NOMO-1 (cell line): ENCODE results near the gene PCDHA5.
"Not testable (repeated sequence)": the region's sequence is repeated elsewhere in the genome, so short reads cannot be mapped to it uniquely, and the experiment has no call there.

Experiments used
- DNase-seq, 2 experiments: peaks; one replicate each; lab custom pipeline; 2025; ENCODE audit not compliant: unreplicated experiment in 2 of 2; lab: John Stamatoyannopoulos, UW

The PCDHA5 gene

DNA sequence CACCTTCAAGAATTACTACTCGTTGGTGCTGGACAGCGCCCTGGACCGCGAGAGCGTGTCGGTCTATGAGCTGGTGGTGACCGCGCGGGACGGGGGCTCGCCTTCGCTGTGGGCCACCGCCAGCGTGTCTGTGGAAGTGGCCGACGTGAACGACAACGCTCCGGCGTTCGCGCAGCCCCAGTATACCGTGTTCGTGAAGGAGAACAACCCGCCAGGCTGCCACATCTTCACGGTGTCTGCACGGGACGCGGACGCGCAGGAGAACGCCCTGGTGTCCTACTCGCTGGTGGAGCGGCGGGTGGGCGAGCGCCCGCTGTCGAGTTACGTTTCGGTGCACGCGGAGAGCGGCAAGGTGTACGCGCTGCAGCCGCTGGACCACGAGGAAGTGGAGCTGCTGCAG lies 1.6 kb downstream of the PCDHA5 start:
- not testable (repeated sequence) for DNase-seq

DNA sequence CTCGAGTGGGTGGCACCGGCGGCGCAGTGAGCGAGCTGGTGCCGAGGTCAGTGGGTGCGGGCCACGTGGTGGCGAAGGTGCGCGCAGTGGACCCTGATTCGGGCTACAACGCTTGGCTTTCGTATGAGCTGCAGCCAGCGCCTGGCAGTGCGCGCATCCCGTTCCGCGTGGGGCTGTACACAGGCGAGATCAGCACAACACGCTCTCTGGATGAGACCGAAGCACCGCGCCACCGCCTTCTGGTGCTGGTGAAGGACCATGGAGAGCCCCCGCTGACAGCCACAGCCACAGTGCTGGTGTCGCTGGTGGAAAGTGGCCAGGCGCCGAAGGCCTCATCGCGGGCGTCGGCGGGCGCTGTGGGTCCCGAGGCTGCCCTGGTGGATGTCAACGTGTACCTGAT lies 2.1 kb downstream of the PCDHA5 start:
- DNase-seq: no peak

DNA sequence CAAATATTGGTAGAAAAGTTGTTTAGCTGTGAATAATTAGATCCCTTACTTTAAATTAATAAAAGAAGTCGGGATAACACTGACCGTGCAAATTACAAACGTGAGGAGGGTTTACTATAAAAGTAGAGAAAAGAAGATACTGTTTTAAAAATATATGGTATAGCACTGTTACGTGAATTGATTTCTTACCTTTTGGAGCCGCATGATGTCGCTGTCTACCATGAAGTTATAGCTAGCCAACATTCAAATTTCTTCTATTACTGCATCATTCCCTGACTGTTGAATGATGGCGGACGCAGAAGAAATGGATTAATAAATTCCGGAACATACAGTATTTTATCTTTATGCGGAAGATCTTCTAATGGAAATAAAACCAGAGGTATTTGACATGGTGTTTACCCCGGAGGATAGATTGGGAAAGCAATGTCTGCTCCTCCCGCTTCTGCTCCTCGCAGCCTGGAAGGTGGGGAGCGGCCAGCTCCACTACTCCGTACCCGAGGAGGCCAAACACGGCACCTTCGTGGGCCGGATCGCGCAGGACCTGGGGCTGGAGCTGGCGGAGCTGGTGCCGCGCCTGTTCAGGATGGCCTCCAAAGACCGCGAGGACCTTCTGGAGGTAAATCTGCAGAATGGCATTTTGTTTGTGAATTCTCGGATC lies 6.4 kb downstream of the PCDHA5 start, which contains the start of gene PCDHA6:
Gene PCDHA6, plus strand, starts transcription at position 257 of the 658 bp plus-strand sequence. Its CDS starts 132 bp downstream, at position 389.
- no peak for DNase-seq

DNA sequence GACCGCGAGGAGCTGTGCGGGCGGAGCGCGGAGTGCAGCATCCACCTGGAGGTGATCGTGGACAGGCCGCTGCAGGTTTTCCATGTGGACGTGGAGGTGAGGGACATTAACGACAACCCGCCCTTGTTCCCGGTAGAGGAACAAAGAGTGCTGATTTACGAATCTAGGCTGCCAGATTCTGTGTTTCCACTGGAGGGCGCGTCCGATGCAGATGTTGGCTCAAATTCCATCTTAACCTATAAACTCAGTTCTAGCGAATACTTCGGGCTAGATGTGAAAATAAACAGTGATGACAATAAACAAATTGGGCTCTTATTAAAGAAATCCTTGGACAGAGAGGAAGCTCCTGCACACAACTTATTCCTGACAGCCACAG lies 6.9 kb downstream of the PCDHA5 start:
- no peak for DNase-seq

DNA sequence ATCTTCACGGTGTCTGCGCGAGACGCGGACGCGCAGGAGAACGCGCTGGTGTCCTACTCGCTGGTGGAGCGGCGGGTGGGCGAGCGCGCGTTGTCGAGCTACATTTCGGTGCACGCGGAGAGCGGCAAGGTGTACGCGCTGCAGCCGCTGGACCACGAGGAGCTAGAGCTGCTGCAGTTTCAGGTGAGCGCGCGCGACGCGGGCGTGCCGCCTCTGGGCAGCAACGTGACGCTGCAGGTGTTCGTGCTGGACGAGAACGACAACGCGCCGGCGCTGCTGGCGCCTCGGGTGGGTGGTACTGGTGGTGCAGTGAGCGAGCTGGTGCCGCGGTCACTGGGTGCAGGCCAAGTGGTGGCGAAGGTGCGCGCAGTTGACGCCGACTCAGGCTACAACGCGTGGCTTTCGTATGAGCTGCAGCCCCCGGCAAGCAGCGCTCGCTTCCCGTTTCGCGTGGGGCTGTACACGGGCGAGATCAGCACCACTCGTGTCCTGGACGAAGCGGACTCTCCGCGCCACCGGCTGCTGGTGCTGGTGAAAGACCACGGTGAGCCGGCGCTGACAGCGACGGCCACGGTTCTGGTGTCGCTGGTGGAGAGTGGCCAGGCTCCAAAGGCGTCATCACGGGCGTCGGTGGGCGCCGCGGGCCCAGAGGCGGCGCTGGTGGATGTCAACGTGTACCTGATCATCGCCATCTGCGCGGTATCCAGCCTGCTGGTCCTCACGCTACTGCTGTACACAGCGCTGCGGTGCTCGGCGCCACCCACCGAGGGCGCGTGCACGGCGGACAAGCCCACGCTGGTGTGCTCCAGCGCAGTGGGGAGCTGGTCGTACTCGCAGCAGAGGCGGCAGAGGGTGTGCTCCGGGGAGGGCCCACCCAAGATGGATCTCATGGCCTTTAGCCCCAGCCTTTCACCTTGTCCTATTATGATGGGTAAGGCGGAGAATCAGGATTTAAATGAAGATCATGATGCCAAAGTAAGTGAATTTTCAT lies 8.4 kb downstream of the PCDHA5 start:
- DNase-seq: not testable (repeated sequence)

DNA sequence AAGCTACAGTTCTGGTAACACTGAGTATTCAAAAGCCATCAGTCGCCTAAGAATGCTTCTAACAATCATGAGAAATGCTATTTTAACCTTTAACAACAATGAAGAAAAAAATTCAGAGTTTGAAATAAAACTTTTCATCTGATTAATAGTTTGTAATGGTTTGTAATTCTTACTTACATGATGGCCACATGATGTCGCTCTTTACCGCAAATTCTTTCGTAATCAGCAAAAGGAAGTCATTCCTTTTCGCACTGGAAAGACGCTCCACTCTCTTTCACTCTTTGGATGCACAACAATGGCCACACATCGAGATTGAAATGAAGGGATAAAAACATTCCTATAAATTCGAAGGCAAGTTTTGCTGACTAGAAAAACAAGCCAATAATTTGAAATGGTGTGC lies 12.6 kb downstream of the PCDHA5 start, which contains the start of gene PCDHA7:
Gene PCDHA7, plus strand, starts transcription at position 277 of the 400 bp plus-strand sequence. Its CDS starts 115 bp downstream, at position 392.
- DNase-seq: no peak

DNA sequence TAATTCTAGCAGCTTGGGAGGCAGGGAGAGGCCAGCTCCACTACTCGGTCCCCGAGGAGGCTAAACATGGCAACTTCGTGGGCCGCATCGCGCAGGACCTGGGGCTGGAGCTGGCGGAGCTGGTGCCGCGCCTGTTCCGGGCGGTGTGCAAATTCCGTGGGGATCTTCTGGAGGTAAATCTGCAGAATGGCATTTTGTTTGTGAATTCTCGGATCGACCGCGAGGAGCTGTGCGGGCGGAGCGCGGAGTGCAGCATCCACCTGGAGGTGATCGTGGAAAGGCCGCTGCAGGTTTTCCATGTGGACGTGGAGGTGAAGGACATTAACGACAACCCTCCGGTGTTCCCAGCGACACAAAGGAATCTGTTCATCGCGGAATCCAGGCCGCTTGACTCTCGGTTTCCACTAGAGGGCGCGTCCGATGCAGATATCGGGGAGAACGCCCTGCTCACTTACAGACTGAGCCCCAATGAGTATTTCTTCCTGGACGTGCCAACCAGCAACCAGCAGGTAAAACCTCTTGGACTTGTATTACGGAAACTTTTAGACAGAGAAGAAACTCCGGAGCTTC lies 13.1 kb downstream of the PCDHA5 start:
- not testable (repeated sequence) for DNase-seq

DNA sequence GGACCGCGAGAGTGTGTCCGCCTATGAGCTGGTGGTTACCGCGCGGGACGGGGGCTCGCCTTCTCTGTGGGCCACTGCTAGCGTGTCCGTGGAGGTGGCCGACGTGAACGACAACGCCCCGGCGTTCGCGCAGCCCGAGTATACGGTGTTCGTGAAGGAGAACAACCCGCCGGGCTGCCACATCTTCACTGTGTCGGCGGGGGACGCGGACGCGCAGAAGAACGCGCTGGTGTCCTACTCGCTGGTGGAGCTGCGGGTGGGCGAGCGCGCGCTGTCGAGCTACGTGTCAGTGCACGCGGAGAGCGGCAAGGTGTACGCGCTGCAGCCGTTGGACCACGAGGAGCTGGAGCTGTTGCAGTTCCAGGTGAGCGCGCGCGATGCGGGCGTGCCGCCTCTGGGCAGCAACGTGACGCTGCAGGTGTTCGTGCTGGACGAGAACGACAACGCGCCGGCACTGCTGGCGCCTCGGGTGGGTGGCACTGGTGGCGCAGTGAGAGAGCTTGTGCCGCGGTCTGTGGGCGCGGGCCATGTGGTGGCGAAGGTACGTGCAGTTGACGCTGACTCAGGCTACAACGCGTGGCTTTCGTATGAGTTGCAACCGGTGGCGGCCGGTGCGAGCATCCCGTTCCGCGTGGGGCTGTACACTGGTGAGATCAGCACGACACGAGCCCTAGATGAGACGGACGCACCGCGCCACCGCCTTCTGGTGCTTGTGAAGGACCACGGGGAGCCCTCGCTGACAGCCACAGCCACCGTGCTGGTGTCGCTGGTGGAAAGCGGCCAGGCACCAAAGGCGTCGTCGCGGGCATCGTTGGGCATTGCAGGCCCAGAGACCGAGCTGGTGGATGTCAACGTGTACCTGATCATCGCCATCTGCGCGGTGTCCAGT lies 14.5 kb downstream of the PCDHA5 start:
- no peak for DNase-seq

DNA sequence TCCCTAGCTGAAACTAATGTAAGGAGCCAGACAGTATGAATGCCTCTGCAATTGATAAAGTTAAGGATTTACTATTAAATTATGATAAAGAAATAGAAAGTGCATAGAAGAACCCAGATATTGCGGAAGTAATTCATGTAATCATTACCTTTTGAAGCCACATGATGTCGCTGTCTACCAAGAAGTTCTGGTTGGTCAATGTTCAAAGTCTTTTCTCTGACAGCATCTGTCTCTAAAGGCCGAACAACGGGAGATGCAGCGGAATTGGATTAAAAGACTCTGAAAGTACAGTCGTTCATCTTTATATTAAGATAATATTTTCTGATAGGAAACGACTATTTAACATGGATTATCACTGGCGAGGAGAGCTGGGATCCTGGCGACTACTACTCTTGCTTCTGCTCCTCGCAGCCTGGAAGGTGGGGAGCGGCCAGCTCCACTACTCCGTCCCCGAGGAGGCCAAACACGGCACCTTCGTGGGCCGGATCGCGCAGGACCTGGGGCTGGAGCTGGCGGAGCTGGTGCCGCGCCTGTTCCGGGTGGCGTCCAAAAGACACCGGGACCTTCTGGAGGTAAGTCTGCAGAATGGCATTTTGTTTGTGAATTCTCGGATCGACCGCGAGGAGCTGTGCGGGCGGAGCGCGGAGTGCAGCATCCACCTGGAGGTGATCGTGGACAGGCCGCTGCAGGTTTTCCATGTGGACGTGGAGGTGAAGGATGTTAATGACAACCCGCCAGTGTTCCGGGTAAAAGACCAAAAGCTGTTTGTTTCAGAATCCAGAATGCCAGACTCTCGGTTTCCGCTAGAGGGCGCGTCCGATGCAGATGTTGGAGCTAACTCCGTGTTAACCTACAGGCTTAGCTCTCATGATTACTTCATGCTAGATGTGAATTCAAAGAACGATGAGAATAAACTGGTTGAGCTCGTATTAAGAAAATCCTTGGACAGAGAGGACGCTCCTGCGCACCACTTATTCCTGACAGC lies 19.9 kb downstream of the PCDHA5 start, which contains the start of gene PCDHA8:
Gene PCDHA8, plus strand, starts transcription at position 210 of the 985 bp plus-strand sequence. Its CDS starts 135 bp downstream, at position 345.
- DNase-seq: no peak

DNA sequence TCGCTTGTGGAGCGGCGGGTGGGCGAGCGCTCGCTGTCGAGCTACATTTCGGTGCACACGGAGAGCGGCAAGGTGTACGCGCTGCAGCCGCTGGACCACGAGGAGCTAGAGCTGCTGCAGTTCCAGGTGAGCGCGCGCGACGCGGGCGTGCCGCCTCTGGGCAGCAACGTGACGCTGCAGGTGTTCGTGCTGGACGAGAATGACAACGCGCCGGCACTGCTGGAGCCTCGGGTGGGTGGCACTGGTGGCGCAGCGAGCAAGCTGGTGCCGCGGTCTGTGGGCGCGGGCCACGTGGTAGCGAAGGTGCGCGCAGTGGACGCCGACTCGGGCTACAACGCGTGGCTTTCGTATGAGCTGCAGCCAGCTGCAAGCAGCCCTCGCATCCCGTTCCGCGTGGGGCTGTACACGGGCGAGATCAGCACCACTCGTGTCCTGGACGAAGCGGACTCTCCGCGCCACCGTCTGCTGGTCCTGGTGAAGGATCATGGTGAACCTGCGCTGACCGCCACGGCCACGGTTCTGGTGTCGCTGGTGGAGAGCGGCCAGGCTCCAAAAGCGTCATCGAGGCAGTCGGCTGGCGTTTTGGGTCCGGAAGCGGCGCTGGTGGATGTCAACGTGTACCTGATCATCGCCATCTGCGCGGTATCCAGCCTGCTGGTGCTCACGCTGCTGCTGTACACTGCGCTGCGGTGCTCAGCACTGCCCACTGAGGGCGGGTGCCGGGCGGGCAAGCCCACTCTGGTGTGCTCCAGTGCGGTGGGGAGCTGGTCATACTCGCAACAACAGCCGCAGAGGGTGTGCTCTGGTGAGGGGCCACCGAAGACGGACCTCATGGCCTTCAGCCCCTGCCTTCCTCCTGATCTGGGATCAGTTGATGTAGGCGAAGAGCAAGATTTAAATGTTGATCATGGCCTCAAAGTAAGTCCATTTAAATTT lies 21.7 kb downstream of the PCDHA5 start:
- DNase-seq: no peak

DNA sequence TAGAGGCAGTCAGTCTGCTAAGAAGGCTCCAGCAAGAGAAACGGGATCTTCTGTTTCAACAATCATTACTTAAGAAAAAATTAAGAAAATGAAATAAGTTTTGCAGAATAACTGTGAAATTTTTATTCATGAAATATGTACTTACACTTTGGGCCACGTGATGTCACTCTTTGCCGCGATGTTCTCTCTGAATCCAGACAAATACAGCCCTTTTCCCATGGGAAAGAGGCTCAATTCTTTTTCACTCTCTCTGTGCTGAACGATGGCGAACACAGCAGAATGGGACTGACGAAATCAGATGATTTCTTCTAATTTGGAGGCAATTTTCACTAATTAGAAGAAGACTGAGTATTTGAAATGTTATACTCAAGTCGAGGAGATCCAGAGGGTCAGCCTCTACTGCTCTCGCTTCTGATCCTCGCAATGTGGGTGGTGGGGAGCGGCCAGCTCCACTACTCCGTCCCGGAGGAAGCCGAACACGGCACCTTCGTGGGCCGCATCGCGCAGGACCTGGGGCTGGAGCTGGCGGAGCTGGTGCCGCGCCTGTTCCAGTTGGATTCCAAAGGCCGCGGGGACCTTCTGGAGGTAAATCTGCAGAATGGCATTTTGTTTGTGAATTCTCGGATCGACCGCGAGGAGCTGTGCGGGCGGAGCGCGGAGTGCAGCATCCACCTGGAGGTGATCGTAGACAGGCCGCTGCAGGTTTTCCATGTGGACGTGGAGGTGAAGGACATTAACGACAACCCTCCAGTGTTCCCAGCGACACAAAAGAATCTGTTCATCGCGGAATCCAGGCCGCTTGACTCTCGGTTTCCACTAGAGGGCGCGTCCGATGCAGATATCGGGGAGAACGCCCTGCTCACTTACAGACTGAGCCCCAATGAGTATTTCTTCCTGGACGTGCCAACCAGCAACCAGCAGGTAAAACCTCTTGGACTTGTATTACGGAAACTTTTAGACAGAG lies 27.0 kb downstream of the PCDHA5 start, which contains the start of gene PCDHA9:
Gene PCDHA9, plus strand, starts transcription at position 244 of the 964 bp plus-strand sequence. Its CDS starts 114 bp downstream, at position 358.
- not testable (repeated sequence) for DNase-seq

DNA sequence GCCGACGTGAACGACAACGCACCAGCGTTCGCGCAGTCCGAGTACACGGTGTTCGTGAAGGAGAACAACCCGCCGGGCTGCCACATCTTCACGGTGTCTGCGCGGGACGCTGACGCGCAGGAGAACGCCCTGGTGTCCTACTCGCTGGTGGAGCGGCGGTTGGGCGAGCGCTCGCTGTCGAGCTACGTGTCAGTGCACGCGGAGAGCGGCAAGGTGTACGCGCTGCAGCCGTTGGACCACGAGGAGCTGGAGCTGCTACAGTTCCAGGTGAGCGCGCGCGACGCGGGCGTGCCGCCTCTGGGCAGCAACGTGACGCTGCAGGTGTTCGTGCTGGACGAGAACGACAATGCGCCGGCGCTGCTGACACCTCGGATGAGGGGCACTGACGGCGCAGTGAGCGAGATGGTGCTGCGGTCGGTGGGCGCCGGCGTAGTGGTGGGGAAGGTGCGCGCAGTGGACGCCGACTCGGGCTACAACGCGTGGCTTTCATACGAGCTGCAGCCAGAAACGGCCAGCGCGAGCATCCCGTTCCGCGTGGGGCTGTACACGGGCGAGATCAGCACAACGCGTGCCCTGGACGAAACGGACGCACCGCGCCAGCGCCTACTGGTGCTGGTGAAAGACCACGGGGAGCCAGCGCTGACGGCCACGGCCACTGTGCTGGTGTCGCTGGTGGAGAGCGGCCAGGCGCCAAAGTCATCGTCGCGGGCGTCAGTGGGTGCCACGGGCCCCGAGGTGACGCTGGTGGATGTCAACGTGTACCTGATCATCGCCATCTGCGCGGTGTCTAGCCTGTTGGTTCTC lies 28.6 kb downstream of the PCDHA5 start:
- DNase-seq: not testable (repeated sequence)

DNA sequence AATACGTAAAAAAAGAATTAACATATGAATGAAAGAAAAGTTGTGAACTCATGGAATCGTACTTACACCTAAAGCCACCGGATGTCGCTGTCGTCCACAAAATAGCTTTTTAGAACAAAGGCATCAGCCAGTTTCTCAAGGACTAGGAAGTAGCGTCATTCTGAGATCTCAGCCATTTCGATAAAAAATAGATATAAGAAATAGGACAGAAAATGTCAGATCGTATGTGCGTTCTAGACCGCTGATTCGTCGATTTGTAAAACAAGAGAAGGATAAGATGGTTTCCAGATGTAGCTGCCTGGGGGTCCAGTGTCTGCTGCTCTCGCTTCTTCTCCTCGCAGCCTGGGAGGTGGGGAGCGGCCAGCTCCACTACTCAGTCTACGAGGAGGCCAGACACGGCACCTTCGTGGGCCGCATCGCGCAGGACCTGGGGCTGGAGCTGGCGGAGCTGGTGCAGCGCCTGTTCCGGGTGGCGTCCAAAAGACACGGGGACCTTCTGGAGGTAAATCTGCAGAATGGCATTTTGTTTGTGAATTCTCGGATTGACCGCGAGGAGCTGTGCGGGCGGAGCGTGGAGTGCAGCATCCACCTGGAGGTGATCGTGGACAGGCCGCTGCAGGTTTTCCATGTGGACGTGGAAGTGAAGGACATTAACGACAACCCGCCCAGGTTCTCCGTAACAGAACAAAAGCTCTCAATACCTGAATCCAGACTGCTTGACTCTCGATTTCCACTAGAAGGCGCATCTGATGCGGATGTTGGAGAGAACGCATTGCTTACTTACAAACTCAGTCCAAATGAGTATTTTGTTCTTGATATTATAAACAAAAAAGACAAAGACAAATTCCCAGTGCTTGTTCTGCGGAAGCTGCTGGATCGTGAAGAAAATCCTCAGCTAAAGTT lies 34.6 kb downstream of the PCDHA5 start, which contains the start of gene PCDHA10:
Gene PCDHA10, plus strand, starts transcription at position 126 of the 903 bp plus-strand sequence. Its CDS starts 152 bp downstream, at position 278.
- DNase-seq: no peak

DNA sequence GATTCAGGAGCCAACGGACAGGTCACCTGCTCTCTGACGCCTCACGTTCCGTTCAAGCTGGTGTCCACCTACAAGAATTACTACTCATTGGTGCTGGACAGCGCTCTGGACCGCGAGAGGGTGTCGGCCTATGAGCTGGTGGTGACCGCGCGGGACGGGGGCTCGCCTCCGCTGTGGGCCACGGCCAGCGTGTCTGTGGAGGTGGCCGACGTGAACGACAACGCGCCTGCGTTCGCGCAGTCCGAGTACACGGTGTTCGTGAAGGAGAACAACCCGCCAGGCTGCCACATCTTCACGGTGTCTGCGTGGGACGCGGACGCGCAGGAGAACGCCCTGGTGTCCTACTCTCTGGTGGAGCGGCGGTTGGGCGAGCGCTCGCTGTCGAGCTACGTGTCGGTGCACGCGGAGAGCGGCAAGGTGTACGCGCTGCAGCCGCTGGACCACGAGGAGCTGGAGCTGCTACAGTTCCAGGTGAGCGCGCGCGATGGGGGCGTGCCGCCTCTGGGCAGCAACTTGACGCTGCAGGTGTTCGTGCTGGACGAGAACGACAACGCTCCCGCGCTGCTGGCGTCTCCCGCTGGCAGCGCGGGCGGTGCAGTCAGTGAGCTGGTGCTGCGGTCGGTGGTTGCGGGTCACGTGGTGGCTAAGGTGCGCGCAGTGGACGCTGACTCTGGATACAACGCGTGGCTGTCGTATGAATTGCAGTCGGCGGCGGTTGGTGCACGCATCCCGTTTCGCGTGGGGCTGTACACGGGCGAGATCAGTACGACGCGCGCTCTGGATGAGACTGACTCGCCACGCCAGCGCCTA lies 36.0 kb downstream of the PCDHA5 start:
- no peak for DNase-seq
